WERI-Rb-1 (cell line): ENCODE data around the gene ZNF205.
"Not testable (repeated sequence)": the region's sequence is repeated elsewhere in the genome, so short reads cannot be mapped to it uniquely, and the experiment has no call there.

Source experiments
- DNase-seq: peaks from one replicate; pipeline ENCODE4 v3.0.0-alpha.2; 2020
- H3K27ac ChIP-seq: fragments of 250-450 bp; sonication (Bioruptor Pico); 2 replicates; pipeline ENCODE4 v1.5.1; 2020; ENCODE audit warnings: mild to moderate bottlenecking, moderate library complexity
- H3K27me3 ChIP-seq: fragments of 250-450 bp; sonication (Bioruptor Pico); 2 replicates; pipeline ENCODE4 v1.5.1; 2021; ENCODE audit warnings: mild to moderate bottlenecking, low read depth, moderate library complexity; ENCODE audit not compliant: insufficient read depth, severe bottlenecking
- H3K36me3 ChIP-seq: fragments of 250-450 bp; sonication (Bioruptor Pico); 2 replicates; pipeline ENCODE4 v1.5.1; 2020; ENCODE audit warnings: mild to moderate bottlenecking, moderate library complexity
- H3K4me3 ChIP-seq: 2 replicates; pipeline ENCODE4 v1.5.1; 2011; ENCODE audit warnings: low read depth, mild to moderate bottlenecking, control low read depth, low read length
- H3K9me3 ChIP-seq: fragments of 250-450 bp; sonication (Bioruptor Pico); 2 replicates; pipeline ENCODE4 v1.5.1; 2021; ENCODE audit warnings: mild to moderate bottlenecking, moderate library complexity; ENCODE audit not compliant: severe bottlenecking
- CTCF ChIP-seq: IDR thresholded peaks from 2 replicates; pipeline ENCODE4 v1.5.1; 2011; ENCODE audit warnings: low read depth, mild to moderate bottlenecking, control low read depth, inconsistent platforms, low read length

The ZNF205 gene

GRCh38 chr16:3073448-3073847 is 38.9 kb upstream of the ZNF205 start:
- no peaks in the 10 kb centered on the region for H3K27me3 ChIP-seq
- DNase-seq = no peak
- H3K27ac ChIP-seq = no peak overlapping the region
- no peaks in the 10 kb centered on the region for H3K36me3 ChIP-seq
- H3K4me3 ChIP-seq = no peak overlapping the region
- H3K9me3 ChIP-seq = no peaks in the 10 kb centered on the region
- TF ChIP-seq CTCF = no peak

- Histone ChIP-seq H3K4me3 (no peak overlapping the region), H3K27ac (no peak overlapping the region), H3K9me3 (no peaks in the 10 kb centered on the region), H3K27me3 (no peaks in the 10 kb centered on the region), H3K36me3 (no peaks in the 10 kb centered on the region)
- no peak for TF ChIP-seq CTCF
- DNase-seq = no peak
These were observed 37.4 kb upstream of the ZNF205 start for GRCh38 chr16:3074860-3075522.

GRCh38 chr16:3075523-3075915 is 36.9 kb upstream of the ZNF205 start:
- H3K4me3 ChIP-seq = no peak overlapping the region
- no peak for TF ChIP-seq CTCF
- no peaks in the 10 kb centered on the region for H3K36me3 ChIP-seq
- no peaks in the 10 kb centered on the region for H3K27me3 ChIP-seq
- no peak overlapping the region for H3K27ac ChIP-seq
- no peak for DNase-seq
- H3K9me3 ChIP-seq = no peaks in the 10 kb centered on the region

GRCh38 chr16:3075946-3076345 is 36.4 kb upstream of the ZNF205 start:
- not testable (repeated sequence) for DNase-seq, H3K27me3 ChIP-seq, H3K36me3 ChIP-seq, H3K27ac ChIP-seq, H3K9me3 ChIP-seq, H3K4me3 ChIP-seq

GRCh38 chr16:3076577-3076976 is 35.8 kb upstream of the ZNF205 start:
- H3K4me3 ChIP-seq = no peak overlapping the region
- no peaks in the 10 kb centered on the region for H3K9me3 ChIP-seq
- no peak for DNase-seq
- H3K27me3 ChIP-seq = no peaks in the 10 kb centered on the region
- H3K36me3 ChIP-seq = no peaks in the 10 kb centered on the region
- TF ChIP-seq CTCF = no peak
- no peak overlapping the region for H3K27ac ChIP-seq

- TF ChIP-seq CTCF = no peak
- Histone ChIP-seq H3K27me3 (no peaks in the 10 kb centered on the region), H3K9me3 (no peaks in the 10 kb centered on the region), H3K4me3 (no peak overlapping the region), H3K36me3 (no peaks in the 10 kb centered on the region), H3K27ac (no peak overlapping the region)
- DNase-seq = no peak
These were observed 32.4 kb upstream of the ZNF205 start for GRCh38 chr16:3080024-3080423.

GRCh38 chr16:3081957-3082356 is 30.4 kb upstream of the ZNF205 start:
- not testable (repeated sequence) for H3K9me3 ChIP-seq, H3K4me3 ChIP-seq, H3K27ac ChIP-seq, DNase-seq, H3K27me3 ChIP-seq, H3K36me3 ChIP-seq

GRCh38 chr16:3083408-3083807 is 29.0 kb upstream of the ZNF205 start:
- not testable (repeated sequence) for H3K36me3 ChIP-seq, H3K27me3 ChIP-seq, DNase-seq, H3K4me3 ChIP-seq, H3K27ac ChIP-seq, H3K9me3 ChIP-seq
